ENCODE data around the gene MFSD12. TPM values are rescaled to one million over a fixed set of nuclear protein-coding genes. Genes with fewer than 3 reads are reported as not detected.
A peak's percentile ranks its signal among the peaks of the same experiment; 100 is the strongest.

Gene MFSD12
- total RNA-seq, 1 donor from 2014 or later = 181 TPM

DNA sequence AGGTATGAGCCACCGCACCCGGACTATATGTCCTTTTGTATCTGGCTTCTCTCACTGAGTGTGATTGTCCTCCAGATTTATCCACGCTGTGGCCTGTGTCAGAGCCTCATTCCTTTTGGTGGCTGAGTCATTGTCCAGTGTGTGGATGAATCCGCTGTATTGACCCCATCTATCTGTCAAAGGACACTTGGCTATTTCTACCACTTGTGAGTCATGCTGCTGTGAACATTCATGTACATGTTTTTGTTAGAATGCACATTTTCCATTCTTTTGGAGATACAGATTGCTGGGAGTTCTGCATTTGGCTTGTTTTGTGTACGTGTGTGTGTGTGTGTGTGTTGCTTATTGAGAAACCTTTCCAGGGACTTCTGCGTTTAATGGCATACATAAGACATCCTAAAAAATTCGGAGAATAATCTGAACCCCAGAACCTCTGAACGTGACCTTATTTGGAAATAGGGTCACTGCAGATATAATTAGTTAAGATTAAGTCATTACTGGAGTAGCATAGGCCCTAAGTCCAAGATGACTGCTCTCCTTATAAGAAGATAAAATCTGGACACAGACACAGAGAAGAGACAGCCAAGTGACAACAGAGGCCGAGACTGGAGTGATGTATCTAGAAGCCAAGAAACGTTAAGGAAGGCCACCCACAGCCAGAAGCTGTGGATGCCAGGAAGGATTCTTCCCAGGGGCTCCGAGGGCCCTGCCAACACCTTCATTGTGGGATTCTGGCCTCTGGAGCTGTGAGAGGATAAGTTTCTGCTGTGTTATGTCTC, 23.0 kb upstream of the MFSD12 start:
- Histone ChIP-seq H3K27ac (ENCODE audit: low read depth, low read length) (peak overlapping the region; percentile 58), H3K4me2 (ENCODE audit: low read length) (peak overlapping the region; percentile 61)
- H3K9me3 Mint-ChIP-seq (ENCODE audit: unreplicated experiment) = no peaks in the 10 kb centered on the region

DNA sequence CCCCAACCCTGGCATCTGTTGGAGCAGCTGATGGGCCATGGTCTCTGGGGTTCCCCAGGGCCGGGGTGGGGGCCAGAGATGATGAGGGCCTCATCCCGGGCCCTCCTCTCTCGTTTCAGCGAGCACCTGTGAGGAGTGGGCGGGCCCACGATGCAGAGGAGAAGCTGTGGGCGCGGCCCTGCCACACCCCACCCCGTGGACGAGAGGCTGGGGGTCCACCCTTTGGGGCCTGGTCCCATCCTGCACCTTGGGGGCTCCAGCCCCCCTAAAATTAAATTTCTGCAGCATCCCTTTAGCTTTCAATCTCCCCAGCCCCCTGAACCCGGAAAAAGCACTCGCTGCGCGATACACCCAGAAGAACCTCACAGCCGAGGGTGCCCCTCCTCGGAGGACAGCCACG, 21.0 kb upstream of the MFSD12 start:
- Histone ChIP-seq H3K9ac (ENCODE audit: low read length) (no peak overlapping the region), H3K4me3 (ENCODE audit: insufficient read depth, low read depth, low read length) (no peak overlapping the region), H3K27ac (ENCODE audit: low read depth, low read length) (no peak overlapping the region), H4K20me1 (ENCODE audit: insufficient read depth, low read length) (peaks cover 16% of the 10 kb centered on the region), H3K79me2 (ENCODE audit: insufficient read depth, low read length) (peaks cover 1% of the 10 kb centered on the region), H3K4me2 (ENCODE audit: low read length) (no peak overlapping the region), H3K4me1 (ENCODE audit: insufficient read depth, low read length) (peaks cover 24% of the 10 kb centered on the region), H3K36me3 (ENCODE audit: insufficient read depth, low read length) (peaks cover 3% of the 10 kb centered on the region), H2AFZ (ENCODE audit: low read depth, low read length) (no peak overlapping the region), H3K27me3 (ENCODE audit: insufficient read depth, low read length) (no peaks in the 10 kb centered on the region), H3K9me3 (ENCODE audit: insufficient read depth, low read depth, low read length) (no peaks in the 10 kb centered on the region)
- FAIRE-seq (no peak), DNase-seq (ENCODE audit: low read depth) (no peak)
- TF ChIP-seq, protein P1, sequence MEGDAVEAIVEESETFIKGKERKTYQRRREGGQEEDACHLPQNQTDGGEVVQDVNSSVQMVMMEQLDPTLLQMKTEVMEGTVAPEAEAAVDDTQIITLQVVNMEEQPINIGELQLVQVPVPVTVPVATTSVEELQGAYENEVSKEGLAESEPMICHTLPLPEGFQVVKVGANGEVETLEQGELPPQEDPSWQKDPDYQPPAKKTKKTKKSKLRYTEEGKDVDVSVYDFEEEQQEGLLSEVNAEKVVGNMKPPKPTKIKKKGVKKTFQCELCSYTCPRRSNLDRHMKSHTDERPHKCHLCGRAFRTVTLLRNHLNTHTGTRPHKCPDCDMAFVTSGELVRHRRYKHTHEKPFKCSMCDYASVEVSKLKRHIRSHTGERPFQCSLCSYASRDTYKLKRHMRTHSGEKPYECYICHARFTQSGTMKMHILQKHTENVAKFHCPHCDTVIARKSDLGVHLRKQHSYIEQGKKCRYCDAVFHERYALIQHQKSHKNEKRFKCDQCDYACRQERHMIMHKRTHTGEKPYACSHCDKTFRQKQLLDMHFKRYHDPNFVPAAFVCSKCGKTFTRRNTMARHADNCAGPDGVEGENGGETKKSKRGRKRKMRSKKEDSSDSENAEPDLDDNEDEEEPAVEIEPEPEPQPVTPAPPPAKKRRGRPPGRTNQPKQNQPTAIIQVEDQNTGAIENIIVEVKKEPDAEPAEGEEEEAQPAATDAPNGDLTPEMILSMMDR (IDR thresholded peaks at IDR 0.05; ENCODE audit: insufficient read depth, low read depth, low read length) = no peak
- no peak for TF ChIP-seq EZH2 (IDR thresholded peaks at IDR 0.05; ENCODE audit: insufficient read depth, low read length)
- no peak overlapping the region for H3K4me3 Mint-ChIP-seq (ENCODE audit: unreplicated experiment)
- peaks cover 10% of the 10 kb centered on the region for H3K36me3 Mint-ChIP-seq (ENCODE audit: low read depth, unreplicated experiment)
- peaks cover 2% of the 10 kb centered on the region for H3K9me3 Mint-ChIP-seq (ENCODE audit: unreplicated experiment)
- H3K27ac Mint-ChIP-seq (ENCODE audit: unreplicated experiment) = no peak overlapping the region
- peaks cover 15% of the 10 kb centered on the region for H3K4me1 Mint-ChIP-seq (ENCODE audit: low read depth, unreplicated experiment)
- H3K27me3 Mint-ChIP-seq (ENCODE audit: low read depth, unreplicated experiment) = peaks cover 9% of the 10 kb centered on the region

More for the DNA sequence above, 23.0 kb upstream of the MFSD12 start:
- H3K4me3 ChIP-seq (ENCODE audit: insufficient read depth, low read depth, low read length) = no peak overlapping the region
- peaks cover 8% of the 10 kb centered on the region for H4K20me1 ChIP-seq (ENCODE audit: insufficient read depth, low read length)
- no peak overlapping the region for H2AFZ ChIP-seq (ENCODE audit: low read depth, low read length)
- H3K27me3 ChIP-seq (ENCODE audit: insufficient read depth, low read length) = no peaks in the 10 kb centered on the region
- peaks cover 24% of the 10 kb centered on the region for H3K4me1 ChIP-seq (ENCODE audit: insufficient read depth, low read length)
- Mint-ChIP-seq H3K4me3 (ENCODE audit: unreplicated experiment) (peak overlapping the region; percentile 22), H3K27me3 (ENCODE audit: low read depth, unreplicated experiment) (peaks cover 9% of the 10 kb centered on the region), H3K4me1 (ENCODE audit: low read depth, unreplicated experiment) (peaks cover 12% of the 10 kb centered on the region), H3K36me3 (ENCODE audit: low read depth, unreplicated experiment) (peaks cover 3% of the 10 kb centered on the region), H3K27ac (ENCODE audit: unreplicated experiment) (no peak overlapping the region)
- H3K79me2 ChIP-seq (ENCODE audit: insufficient read depth, low read length) = no peaks in the 10 kb centered on the region
- TF ChIP-seq, protein P1 (IDR thresholded peaks at IDR 0.05; ENCODE audit: insufficient read depth, low read depth, low read length) = no peak
- no peak for TF ChIP-seq EZH2 (IDR thresholded peaks at IDR 0.05; ENCODE audit: insufficient read depth, low read length)
- peaks cover 3% of the 10 kb centered on the region for H3K36me3 ChIP-seq (ENCODE audit: insufficient read depth, low read length)
- peak; percentile 97 for FAIRE-seq
- no peaks in the 10 kb centered on the region for H3K9me3 ChIP-seq (ENCODE audit: insufficient read depth, low read depth, low read length)
- DNase-seq (ENCODE audit: low read depth) = peak; percentile 97
- peak overlapping the region; percentile 22 for H3K9ac ChIP-seq (ENCODE audit: low read length)

Measured in astrocyte (in vitro differentiated cells and primary cell).